HEK293T (cell line): Measurements from ENCODE around the gene HSPA1A.
"Not testable (repeated sequence)": the region's sequence is repeated elsewhere in the genome, so short reads cannot be mapped to it uniquely, and the experiment has no call there.

Source experiments
- CTCF ChIA-PET: fragments of 350-600 bp; formaldehyde crosslinking; extraction: SDS; loops from one replicate; lab custom pipeline; 2021; ENCODE audit warnings: antibody characterized with exemption, inconsistent platforms; lab: Yijun Ruan, JAX
- POLR2A ChIA-PET: fragments of 350-600 bp; formaldehyde crosslinking; extraction: SDS; loops from one replicate; lab custom pipeline; 2020; ENCODE audit warnings: antibody characterized with exemption, inconsistent platforms; lab: Yijun Ruan, JAX
- DNase-seq: peaks from one replicate; pipeline ENCODE4 v3.0.0; 2012; ENCODE audit warnings: mixed read lengths; ENCODE audit errors: extremely low spot score
- ARNT ChIP-seq: fragments of 450-650 bp; IDR thresholded peaks from 2 replicates; pipeline ENCODE4 v1.6.1; 2017; ENCODE audit warnings: mild to moderate bottlenecking
- BHLHE40 ChIP-seq: fragments of 450-650 bp; IDR thresholded peaks from 2 replicates; pipeline ENCODE4 v1.6.1; 2016; ENCODE audit warnings: mild to moderate bottlenecking, moderate library complexity, borderline replicate concordance
- CTBP1 ChIP-seq: fragments of 450-650 bp; IDR thresholded peaks from 2 replicates; pipeline ENCODE4 v1.6.1; 2016; ENCODE audit warnings: borderline replicate concordance
- ELF4 ChIP-seq: fragments of 450-650 bp; IDR thresholded peaks from 2 replicates; pipeline ENCODE4 v1.6.1; 2017; ENCODE audit warnings: antibody characterized with exemption
- FOXA1 ChIP-seq: fragments of 450-650 bp; IDR thresholded peaks from 2 replicates; pipeline ENCODE4 v1.6.1; 2016; ENCODE audit warnings: mild to moderate bottlenecking
- FOXK2 ChIP-seq: fragments of 450-650 bp; IDR thresholded peaks from 2 replicates; pipeline ENCODE4 v1.6.1; 2016; ENCODE audit warnings: mild to moderate bottlenecking
- FOXM1 ChIP-seq: fragments of 450-650 bp; IDR thresholded peaks from 2 replicates; pipeline ENCODE4 v1.6.1; 2017; ENCODE audit warnings: mild to moderate bottlenecking, borderline replicate concordance
- HDGF ChIP-seq: fragments of 450-650 bp; IDR thresholded peaks from 2 replicates; pipeline ENCODE4 v1.6.1; 2017; ENCODE audit warnings: antibody characterized with exemption, borderline replicate concordance
- L3MBTL2 ChIP-seq: fragments of 450-650 bp; conservative IDR thresholded peaks from 2 replicates; pipeline ENCODE4 v1.6.1; 2016; ENCODE audit warnings: mild to moderate bottlenecking
- LEF1 ChIP-seq: fragments of 450-650 bp; IDR thresholded peaks from 2 replicates; pipeline ENCODE4 v1.6.1; 2017; ENCODE audit warnings: mild to moderate bottlenecking, borderline replicate concordance
- NFRKB ChIP-seq: fragments of 450-650 bp; IDR thresholded peaks from 2 replicates; pipeline ENCODE4 v1.6.1; 2016; ENCODE audit warnings: mild to moderate bottlenecking, moderate library complexity
- PKNOX1 ChIP-seq: fragments of 450-650 bp; IDR thresholded peaks from 2 replicates; pipeline ENCODE4 v1.6.1; 2016
- SP1 ChIP-seq: fragments of 450-650 bp; IDR thresholded peaks from 2 replicates; pipeline ENCODE4 v1.6.1; 2017
- SUZ12 ChIP-seq: fragments of 450-650 bp; IDR thresholded peaks from 2 replicates; pipeline ENCODE4 v1.6.1; 2016; ENCODE audit warnings: mild to moderate bottlenecking
- TARDBP ChIP-seq: fragments of 450-650 bp; IDR thresholded peaks from 2 replicates; pipeline ENCODE4 v1.6.1; 2016
- ZNF384 ChIP-seq: fragments of 450-650 bp; IDR thresholded peaks from 2 replicates; pipeline ENCODE4 v1.6.1; 2016

The HSPA1A gene

GRCh38 chr6:31811645-31812044 is 3.7 kb upstream of the HSPA1A start:
- TF ChIP-seq ELF4 (no peak), LEF1 (no peak), FOXA1 (no peak), ZNF384 (no peak), NFRKB (no peak), SP1 (no peak), TARDBP (no peak), SUZ12 (no peak), L3MBTL2 (no peak), PKNOX1 (no peak), HDGF (no peak), CTBP1 (no peak), FOXK2 (no peak), FOXM1 (no peak), BHLHE40 (no peak), ARNT (no peak)
- CTCF ChIA-PET: interaction anchor here (0.7 kb wide), 1 partner anchor 16 kb away, joined by 3 read pairs; the partner anchor contains the start of gene VARS1

GRCh38 chr6:31813465-31813849 is 1.9 kb upstream of the HSPA1A start:
- no peak for DNase-seq
- CTCF ChIA-PET: interaction anchor here (0.6 to 1.9 kb wide), 3 partner anchors 22 to 315 kb away, joined by 3 to 7 read pairs (median 5); partner anchors contain the start of gene ATF6B
- TF ChIP-seq LEF1 (no peak), ARNT (no peak), L3MBTL2 (no peak), NFRKB (no peak), FOXA1 (no peak), SUZ12 (no peak), FOXM1 (no peak), FOXK2 (no peak), PKNOX1 (no peak), TARDBP (no peak), ZNF384 (no peak), HDGF (no peak), SP1 (no peak), CTBP1 (no peak), BHLHE40 (no peak), ELF4 (no peak)
- POLR2A ChIA-PET: interaction anchor here (0.9 to 4.4 kb wide), 13 partner anchors 8 to 1158 kb away, joined by 3 to 104 read pairs (median 8); partner anchors contain the start of genes HSPA1B and VARS1

More at GRCh38 chr6:31811645-31812044, 3.7 kb upstream of the HSPA1A start:
- POLR2A ChIA-PET: interaction anchor here (1.8 to 4.4 kb wide), 2 partner anchors 15 to 16 kb away, joined by 8 to 104 read pairs; partner anchors contain the start of genes HSPA1B and VARS1
- DNase-seq: no peak

- POLR2A ChIA-PET: interaction anchor here (0.5 to 4.4 kb wide), 43 partner anchors 8 to 1157 kb away, joined by 3 to 104 read pairs (median 5); partner anchors contain the start of genes C6orf47, CLIC1, DDX39B and EHMT2
- no peak for DNase-seq
Observed at GRCh38 chr6:31814677-31815024, 692 bp upstream of the HSPA1A start.

GRCh38 chr6:31817133-31817928 is 2.0 kb downstream of the HSPA1A start:
- not testable (repeated sequence) for DNase-seq
- ChIA-PET POLR2A (interaction anchor here (0.8 to 4.7 kb wide), 6 partner anchors 9 to 80 kb away, joined by 3 to 25 read pairs (median 7); partner anchors contain the start of genes HSPA1B, LSM2 and VARS1), CTCF (interaction anchor here (0.6 to 1.0 kb wide), 2 partner anchors 9 to 44 kb away, joined by 3 to 4 read pairs; no protein-coding TSS in a partner anchor)

More at GRCh38 chr6:31814677-31815024, 692 bp upstream of the HSPA1A start:
- CTCF ChIA-PET: interaction anchor here (0.6 to 1.9 kb wide), 2 partner anchors 23 to 1086 kb away, joined by 3 to 5 read pairs; no protein-coding TSS in a partner anchor
- no peak for TF ChIP-seq SP1
- TF ChIP-seq FOXK2: no peak
- TF ChIP-seq ZNF384: no peak
- no peak for TF ChIP-seq ARNT
- TF ChIP-seq LEF1: no peak
- no peak for TF ChIP-seq PKNOX1
- TF ChIP-seq TARDBP: no peak
- TF ChIP-seq L3MBTL2: no peak
- no peak for TF ChIP-seq HDGF
- no peak for TF ChIP-seq BHLHE40
- no peak for TF ChIP-seq FOXM1
- no peak for TF ChIP-seq NFRKB
- TF ChIP-seq SUZ12: no peak
- no peak for TF ChIP-seq CTBP1
- no peak for TF ChIP-seq FOXA1

- DNase-seq: not testable (repeated sequence)
- POLR2A ChIA-PET: interaction anchor here (0.8 to 4.7 kb wide), 7 partner anchors 8 to 81 kb away, joined by 3 to 25 read pairs (median 10); partner anchors contain the start of genes HSPA1B, LSM2 and VARS1
- CTCF ChIA-PET: interaction anchor here (0.6 to 1.0 kb wide), 2 partner anchors 10 to 45 kb away, joined by 3 to 4 read pairs; no protein-coding TSS in a partner anchor
Observed at GRCh38 chr6:31817929-31818511, 2.7 kb downstream of the HSPA1A start.
